HG03159 (cell line): ENCODE measurements around the gene ZBTB9.

ENCODE experiments used
- ATAC-seq: cut with Tn5 transposase; IDR thresholded peaks from one replicate; pipeline ENCODE4 v1.9.1; 2021; ENCODE audit warnings: mild to moderate bottlenecking, moderate library complexity; ENCODE audit not compliant: unreplicated experiment

The ZBTB9 gene

DNA sequence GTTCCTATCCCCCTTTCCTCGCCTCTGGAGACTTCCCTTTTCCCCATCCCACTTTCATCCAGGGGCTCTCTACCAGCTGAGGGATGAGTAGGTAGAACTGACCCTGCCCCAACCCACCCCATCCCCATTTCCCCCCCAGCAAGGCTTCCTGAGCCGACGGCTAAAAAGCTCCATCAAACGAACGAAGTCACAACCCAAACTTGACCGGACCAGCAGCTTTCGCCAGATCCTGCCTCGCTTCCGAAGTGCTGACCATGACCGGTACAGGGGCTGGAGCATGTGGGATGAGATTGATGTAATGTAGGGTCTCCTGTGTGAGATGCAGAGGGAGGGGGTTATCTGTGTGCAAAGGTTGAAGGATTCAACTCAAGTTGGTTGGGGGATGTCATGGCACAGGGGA is 21.8 kb upstream of the ZBTB9 start:
- ATAC-seq = no peak

- ATAC-seq = no peak
Measured at GRCh38 chr6:33433001-33433543, 21.3 kb upstream of the ZBTB9 start.

- no peak for ATAC-seq
Measured at GRCh38 chr6:33433544-33434191, 20.7 kb upstream of the ZBTB9 start.

- ATAC-seq = no peak
Measured at GRCh38 chr6:33434961-33435360, 19.4 kb upstream of the ZBTB9 start.

GRCh38 chr6:33437666-33438065 is 16.7 kb upstream of the ZBTB9 start:
- no peak for ATAC-seq

DNA sequence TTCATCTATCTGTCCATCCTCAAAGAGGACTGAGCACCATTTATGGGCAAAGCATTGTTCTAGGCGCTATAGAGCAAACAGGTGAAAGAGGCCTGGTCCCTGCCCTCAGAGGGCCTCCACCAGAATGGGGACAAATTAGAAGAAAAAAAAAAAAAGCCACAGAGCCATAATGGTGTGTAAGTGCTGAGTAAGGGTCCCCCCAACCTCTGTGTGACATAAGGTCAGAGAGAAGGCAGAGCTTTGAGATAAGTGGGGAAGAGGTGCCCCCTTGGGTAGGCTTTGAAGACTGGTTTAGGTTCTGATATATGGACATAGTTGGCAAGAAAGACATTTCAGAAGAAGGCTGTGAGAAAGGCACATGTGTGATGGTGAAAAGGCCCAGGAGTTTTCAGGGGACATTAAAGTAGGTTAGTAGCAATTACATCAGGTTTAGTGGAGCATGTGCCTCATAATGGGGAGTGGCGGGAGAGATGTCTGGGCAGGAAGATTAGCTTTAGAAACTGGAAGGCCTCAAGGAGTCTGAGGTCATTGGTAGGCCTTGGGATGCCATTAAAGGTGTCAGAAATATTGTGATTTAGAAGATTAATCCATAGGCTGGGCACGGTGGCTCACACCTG is 15.3 kb upstream of the ZBTB9 start:
- no peak for ATAC-seq

DNA sequence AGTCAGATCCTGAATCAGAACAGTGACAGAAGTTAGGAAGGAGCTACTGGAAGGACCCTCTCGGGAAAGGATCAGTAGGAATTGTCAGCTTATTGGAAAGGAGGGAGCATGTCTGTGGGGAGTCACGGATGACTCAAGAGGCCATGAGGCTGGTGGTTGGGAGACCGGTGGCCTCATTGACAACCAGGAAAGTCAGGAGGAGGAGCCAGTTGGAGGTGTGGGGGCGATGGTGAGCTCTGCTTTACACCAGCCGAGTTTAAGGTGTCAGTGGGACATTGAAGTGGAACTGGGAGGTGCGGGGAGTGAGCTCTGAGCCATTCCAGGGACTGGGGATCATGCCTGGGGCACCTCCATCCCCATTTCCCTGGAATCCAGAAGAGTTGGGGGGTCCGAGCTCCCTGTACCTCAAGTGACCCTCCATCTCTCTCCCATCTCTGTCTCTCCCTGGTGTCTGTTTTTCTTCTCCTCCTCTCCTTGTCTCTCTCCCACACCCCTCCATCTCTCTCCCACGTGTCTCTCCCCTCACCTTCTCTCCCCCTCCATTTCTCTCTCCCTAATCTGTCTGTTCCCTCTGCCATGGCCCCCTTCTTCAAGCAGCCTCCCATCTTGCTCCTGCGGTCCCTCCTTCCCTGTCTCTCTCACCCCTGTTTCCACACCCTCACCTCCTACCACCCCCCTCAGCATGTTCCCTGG is 14.3 kb upstream of the ZBTB9 start:
- no peak for ATAC-seq

- no peak for ATAC-seq
Measured at GRCh38 chr6:33440649-33441309, 13.6 kb upstream of the ZBTB9 start.

GRCh38 chr6:33441457-33441856 is 12.9 kb upstream of the ZBTB9 start:
- no peak for ATAC-seq

- no peak for ATAC-seq
Measured at GRCh38 chr6:33442283-33442682, 12.1 kb upstream of the ZBTB9 start.

GRCh38 chr6:33443025-33443424 is 11.4 kb upstream of the ZBTB9 start:
- no peak for ATAC-seq

DNA sequence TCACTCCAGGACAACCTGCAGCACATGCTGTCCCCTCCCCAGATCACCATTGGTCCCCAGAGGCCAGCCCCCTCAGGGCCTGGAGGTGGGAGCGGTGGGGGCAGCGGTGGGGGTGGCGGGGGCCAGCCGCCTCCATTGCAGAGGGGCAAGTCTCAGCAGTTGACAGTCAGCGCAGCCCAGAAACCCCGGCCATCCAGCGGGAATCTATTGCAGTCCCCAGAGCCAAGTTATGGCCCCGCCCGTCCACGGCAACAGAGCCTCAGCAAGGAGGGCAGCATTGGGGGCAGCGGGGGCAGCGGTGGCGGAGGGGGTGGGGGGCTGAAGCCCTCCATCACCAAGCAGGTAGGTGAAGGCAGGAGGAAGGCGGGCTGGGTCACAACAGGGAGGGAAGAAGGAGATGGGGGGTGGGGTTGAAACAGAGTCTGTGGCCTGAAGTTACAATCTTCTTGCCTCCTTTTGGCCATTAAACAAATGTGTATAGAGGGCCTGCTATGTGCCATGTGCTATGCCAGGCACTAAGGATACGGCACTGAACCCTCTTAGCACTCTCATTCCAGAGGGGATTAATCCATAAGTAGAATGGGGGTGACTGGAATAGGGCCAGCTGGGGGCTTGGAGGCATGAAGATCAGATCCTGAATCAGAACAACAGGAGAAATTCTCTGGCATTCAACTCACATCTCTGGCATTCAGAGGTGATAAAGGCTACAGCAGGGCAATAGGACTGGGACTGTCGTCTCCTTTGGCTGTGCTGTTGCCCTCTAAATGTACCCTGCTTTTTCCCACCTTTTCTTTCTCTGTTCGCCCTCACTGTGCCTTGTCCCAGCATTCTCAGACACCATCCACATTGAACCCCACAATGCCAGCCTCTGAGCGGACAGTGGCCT is 10.5 kb upstream of the ZBTB9 start:
- no peak for ATAC-seq

GRCh38 chr6:33445119-33445603 is 9.2 kb upstream of the ZBTB9 start:
- no peak for ATAC-seq

DNA sequence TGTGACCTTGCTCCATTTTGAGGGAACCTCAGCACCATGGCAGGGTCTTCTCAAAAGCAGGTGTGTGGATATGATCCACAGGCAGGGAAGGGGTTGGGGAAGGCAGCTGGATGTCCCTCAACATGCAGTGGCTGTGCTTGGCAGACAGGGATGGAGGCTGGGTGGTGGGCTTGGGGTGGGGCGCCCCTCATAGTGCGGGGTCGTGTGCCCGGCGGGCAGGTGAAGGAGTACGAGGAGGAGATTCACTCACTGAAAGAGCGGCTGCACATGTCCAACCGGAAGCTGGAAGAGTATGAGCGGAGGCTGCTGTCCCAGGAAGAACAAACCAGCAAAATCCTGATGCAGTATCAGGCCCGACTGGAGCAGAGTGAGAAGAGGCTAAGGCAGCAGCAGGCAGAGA is 8.0 kb upstream of the ZBTB9 start:
- ATAC-seq = no peak

GRCh38 chr6:33450434-33450833 is 3.9 kb upstream of the ZBTB9 start:
- no peak for ATAC-seq

DNA sequence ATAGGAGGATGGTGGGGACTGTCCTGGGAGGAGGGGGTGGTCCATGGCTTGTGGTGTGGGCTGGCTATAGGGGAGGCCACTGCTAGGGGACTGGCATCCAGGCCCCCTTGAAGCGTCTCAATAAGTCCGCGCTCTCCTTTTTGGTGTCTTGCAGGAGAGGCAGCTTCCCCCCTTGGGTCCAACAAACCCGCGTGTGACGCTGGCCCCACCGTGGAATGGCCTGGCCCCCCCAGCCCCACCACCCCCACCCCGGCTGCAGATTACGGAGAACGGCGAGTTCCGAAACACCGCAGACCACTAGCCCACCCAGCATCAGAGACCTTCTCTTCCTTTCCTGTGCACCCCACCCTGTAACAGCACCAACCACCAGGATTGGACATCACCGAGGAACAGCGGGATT is 2.8 kb upstream of the ZBTB9 start:
- no peak for ATAC-seq

- ATAC-seq = no peak
Measured at GRCh38 chr6:33452496-33452895, 1.9 kb upstream of the ZBTB9 start.

DNA sequence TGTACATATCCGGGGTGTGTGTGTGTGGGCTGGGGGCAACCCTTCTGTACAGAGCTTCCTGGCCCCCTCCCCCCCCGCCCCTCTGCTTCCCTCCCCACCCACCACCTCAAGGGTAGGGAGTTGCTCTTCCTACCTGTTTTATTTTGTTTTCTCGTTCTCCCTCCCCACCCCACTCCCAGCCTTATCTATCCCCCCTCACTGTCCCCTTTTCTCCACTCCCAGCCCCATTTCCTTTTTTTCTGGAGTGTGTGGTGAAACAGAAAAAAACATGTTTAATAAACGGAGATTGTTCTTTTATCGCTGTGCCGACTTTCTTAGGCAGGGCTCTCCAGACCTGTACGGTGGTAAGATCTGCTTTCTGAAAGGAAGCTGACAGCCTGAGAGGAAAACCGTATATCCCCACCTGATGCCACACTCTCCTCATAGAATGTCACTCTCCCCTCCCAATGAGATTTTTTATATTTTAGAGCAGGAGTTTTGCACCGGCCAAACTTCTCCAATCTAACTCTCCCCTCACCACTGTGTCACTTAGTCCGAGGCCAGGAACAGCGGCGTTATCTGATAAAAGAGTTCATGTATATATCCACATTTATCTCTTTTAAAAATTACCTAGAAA is 875 bp upstream of the ZBTB9 start:
- no peak for ATAC-seq

- no peak for ATAC-seq
Measured at GRCh38 chr6:33455051-33455450, 675 bp downstream of the ZBTB9 start.

- no peak for ATAC-seq
Measured at GRCh38 chr6:33456156-33456555, 1.8 kb downstream of the ZBTB9 start.
